ENCODE data around the gene SFRP4. TPM values are rescaled to one million over a fixed set of nuclear protein-coding genes. Genes with fewer than 3 reads are reported as not detected.

Gene SFRP4
- total RNA-seq, 1 experiment from 2014 or later: 0.24 TPM

DNA sequence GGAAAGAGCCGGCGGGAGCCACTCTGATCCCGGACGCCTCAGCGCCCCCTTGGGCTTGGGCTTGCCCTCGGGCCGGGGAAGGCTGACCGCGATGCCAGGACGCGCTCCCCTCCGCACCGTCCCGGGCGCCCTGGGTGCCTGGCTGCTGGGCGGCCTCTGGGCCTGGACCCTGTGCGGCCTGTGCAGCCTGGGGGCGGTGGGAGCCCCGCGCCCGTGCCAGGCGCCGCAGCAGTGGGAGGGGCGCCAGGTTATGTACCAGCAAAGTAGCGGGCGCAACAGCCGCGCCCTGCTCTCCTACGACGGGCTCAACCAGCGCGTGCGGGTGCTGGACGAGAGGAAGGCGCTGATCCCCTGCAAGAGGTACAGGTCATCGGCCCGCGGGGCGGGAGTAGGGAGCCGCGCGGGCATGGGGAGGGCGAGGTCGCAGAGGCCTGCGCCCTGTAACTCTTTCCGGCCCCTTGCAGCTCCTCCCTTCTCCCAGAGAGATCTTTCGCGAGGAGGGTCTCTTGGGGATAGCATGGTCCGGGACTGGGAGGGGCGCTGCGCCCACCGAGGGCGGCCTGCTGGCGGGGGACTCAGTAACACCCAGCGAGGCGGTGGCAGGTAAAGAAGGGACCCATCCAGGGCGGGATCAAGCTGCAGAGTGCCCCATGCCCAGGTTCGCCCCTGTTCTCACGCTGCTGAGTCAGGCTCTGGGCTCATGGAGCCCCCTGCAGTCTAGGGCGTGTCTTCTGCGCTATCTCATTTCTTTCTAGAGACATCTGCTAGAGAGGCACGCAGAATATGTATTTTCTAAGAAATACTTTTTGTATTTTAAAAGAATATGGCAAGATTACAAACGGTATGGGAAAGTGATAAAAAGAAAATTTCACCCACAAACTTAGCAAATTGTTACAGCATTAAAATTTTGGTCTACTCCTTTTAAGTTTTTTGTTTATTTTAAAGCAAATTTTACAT is 4.5 kb upstream of the SFRP4 start (continued):
- TF ChIP-seq TP53 (CRISPR knock-in tag; IDR thresholded peaks at IDR 0.05) (no peak), NFE2L1 (CRISPR knock-in tag; IDR thresholded peaks at IDR 0.05) (peak; percentile 82), TCF7 (CRISPR knock-in tag; IDR thresholded peaks at IDR 0.05; ENCODE audit: low read depth) (0 out of 2 replicates have a peak, but pooled peaks have one; percentile 46), SMAD3 (CRISPR knock-in tag; IDR thresholded peaks at IDR 0.05; ENCODE audit: borderline replicate concordance) (no peak), RORB (CRISPR knock-in tag; IDR thresholded peaks at IDR 0.05) (no peak), JUN (CRISPR knock-in tag; IDR thresholded peaks at IDR 0.05) (no peak), MYBL2 (CRISPR knock-in tag; IDR thresholded peaks at IDR 0.05) (peak; percentile 62; the same call in 1 of the 2 replicates), KAT7 (CRISPR knock-in tag; IDR thresholded peaks at IDR 0.05; ENCODE audit: borderline replicate concordance) (0 out of 2 replicates have a peak, but pooled peaks have one; percentile 60), ZNF263 (CRISPR knock-in tag; IDR thresholded peaks at IDR 0.05; ENCODE audit: low read depth) (no peak), CBFB (CRISPR knock-in tag; IDR thresholded peaks at IDR 0.05; ENCODE audit: low read depth) (no peak), NR3C1 (CRISPR knock-in tag; conservative IDR thresholded peaks at IDR 0.05; ENCODE audit: low read depth) (no peak), TEAD4 (CRISPR knock-in tag; IDR thresholded peaks at IDR 0.05) (no peak), ZNF396 (CRISPR knock-in tag; IDR thresholded peaks at IDR 0.05; ENCODE audit: borderline replicate concordance) (no peak)
- TF ChIP-seq, protein P1, sequence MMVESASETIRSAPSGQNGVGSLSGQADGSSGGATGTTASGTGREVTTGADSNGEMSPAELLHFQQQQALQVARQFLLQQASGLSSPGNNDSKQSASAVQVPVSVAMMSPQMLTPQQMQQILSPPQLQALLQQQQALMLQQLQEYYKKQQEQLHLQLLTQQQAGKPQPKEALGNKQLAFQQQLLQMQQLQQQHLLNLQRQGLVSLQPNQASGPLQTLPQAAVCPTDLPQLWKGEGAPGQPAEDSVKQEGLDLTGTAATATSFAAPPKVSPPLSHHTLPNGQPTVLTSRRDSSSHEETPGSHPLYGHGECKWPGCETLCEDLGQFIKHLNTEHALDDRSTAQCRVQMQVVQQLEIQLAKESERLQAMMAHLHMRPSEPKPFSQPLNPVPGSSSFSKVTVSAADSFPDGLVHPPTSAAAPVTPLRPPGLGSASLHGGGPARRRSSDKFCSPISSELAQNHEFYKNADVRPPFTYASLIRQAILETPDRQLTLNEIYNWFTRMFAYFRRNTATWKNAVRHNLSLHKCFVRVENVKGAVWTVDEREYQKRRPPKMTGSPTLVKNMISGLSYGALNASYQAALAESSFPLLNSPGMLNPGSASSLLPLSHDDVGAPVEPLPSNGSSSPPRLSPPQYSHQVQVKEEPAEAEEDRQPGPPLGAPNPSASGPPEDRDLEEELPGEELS (CRISPR knock-in tag; IDR thresholded peaks at IDR 0.05): no peak
- TF ChIP-seq, protein P2, sequence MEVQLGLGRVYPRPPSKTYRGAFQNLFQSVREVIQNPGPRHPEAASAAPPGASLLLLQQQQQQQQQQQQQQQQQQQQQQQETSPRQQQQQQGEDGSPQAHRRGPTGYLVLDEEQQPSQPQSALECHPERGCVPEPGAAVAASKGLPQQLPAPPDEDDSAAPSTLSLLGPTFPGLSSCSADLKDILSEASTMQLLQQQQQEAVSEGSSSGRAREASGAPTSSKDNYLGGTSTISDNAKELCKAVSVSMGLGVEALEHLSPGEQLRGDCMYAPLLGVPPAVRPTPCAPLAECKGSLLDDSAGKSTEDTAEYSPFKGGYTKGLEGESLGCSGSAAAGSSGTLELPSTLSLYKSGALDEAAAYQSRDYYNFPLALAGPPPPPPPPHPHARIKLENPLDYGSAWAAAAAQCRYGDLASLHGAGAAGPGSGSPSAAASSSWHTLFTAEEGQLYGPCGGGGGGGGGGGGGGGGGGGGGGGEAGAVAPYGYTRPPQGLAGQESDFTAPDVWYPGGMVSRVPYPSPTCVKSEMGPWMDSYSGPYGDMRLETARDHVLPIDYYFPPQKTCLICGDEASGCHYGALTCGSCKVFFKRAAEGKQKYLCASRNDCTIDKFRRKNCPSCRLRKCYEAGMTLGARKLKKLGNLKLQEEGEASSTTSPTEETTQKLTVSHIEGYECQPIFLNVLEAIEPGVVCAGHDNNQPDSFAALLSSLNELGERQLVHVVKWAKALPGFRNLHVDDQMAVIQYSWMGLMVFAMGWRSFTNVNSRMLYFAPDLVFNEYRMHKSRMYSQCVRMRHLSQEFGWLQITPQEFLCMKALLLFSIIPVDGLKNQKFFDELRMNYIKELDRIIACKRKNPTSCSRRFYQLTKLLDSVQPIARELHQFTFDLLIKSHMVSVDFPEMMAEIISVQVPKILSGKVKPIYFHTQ (CRISPR knock-in tag; IDR thresholded peaks at IDR 0.05): no peak
- TF ChIP-seq, protein P3, sequence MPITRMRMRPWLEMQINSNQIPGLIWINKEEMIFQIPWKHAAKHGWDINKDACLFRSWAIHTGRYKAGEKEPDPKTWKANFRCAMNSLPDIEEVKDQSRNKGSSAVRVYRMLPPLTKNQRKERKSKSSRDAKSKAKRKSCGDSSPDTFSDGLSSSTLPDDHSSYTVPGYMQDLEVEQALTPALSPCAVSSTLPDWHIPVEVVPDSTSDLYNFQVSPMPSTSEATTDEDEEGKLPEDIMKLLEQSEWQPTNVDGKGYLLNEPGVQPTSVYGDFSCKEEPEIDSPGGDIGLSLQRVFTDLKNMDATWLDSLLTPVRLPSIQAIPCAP (CRISPR knock-in tag; IDR thresholded peaks at IDR 0.05): no peak
- TF ChIP-seq, protein P4, sequence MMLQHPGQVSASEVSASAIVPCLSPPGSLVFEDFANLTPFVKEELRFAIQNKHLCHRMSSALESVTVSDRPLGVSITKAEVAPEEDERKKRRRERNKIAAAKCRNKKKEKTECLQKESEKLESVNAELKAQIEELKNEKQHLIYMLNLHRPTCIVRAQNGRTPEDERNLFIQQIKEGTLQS (CRISPR knock-in tag; conservative IDR thresholded peaks at IDR 0.05): no peak
- TF ChIP-seq, protein P5, sequence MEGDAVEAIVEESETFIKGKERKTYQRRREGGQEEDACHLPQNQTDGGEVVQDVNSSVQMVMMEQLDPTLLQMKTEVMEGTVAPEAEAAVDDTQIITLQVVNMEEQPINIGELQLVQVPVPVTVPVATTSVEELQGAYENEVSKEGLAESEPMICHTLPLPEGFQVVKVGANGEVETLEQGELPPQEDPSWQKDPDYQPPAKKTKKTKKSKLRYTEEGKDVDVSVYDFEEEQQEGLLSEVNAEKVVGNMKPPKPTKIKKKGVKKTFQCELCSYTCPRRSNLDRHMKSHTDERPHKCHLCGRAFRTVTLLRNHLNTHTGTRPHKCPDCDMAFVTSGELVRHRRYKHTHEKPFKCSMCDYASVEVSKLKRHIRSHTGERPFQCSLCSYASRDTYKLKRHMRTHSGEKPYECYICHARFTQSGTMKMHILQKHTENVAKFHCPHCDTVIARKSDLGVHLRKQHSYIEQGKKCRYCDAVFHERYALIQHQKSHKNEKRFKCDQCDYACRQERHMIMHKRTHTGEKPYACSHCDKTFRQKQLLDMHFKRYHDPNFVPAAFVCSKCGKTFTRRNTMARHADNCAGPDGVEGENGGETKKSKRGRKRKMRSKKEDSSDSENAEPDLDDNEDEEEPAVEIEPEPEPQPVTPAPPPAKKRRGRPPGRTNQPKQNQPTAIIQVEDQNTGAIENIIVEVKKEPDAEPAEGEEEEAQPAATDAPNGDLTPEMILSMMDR (IDR thresholded peaks at IDR 0.05): no peak
- TF ChIP-seq, protein P6, sequence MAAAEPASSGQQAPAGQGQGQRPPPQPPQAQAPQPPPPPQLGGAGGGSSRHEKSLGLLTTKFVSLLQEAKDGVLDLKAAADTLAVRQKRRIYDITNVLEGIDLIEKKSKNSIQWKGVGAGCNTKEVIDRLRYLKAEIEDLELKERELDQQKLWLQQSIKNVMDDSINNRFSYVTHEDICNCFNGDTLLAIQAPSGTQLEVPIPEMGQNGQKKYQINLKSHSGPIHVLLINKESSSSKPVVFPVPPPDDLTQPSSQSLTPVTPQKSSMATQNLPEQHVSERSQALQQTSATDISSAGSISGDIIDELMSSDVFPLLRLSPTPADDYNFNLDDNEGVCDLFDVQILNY (CRISPR knock-in tag; IDR thresholded peaks at IDR 0.05): no peak
- TF ChIP-seq, protein P7, sequence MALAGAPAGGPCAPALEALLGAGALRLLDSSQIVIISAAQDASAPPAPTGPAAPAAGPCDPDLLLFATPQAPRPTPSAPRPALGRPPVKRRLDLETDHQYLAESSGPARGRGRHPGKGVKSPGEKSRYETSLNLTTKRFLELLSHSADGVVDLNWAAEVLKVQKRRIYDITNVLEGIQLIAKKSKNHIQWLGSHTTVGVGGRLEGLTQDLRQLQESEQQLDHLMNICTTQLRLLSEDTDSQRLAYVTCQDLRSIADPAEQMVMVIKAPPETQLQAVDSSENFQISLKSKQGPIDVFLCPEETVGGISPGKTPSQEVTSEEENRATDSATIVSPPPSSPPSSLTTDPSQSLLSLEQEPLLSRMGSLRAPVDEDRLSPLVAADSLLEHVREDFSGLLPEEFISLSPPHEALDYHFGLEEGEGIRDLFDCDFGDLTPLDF (CRISPR knock-in tag; IDR thresholded peaks at IDR 0.05): no peak
- TF ChIP-seq, protein P8, sequence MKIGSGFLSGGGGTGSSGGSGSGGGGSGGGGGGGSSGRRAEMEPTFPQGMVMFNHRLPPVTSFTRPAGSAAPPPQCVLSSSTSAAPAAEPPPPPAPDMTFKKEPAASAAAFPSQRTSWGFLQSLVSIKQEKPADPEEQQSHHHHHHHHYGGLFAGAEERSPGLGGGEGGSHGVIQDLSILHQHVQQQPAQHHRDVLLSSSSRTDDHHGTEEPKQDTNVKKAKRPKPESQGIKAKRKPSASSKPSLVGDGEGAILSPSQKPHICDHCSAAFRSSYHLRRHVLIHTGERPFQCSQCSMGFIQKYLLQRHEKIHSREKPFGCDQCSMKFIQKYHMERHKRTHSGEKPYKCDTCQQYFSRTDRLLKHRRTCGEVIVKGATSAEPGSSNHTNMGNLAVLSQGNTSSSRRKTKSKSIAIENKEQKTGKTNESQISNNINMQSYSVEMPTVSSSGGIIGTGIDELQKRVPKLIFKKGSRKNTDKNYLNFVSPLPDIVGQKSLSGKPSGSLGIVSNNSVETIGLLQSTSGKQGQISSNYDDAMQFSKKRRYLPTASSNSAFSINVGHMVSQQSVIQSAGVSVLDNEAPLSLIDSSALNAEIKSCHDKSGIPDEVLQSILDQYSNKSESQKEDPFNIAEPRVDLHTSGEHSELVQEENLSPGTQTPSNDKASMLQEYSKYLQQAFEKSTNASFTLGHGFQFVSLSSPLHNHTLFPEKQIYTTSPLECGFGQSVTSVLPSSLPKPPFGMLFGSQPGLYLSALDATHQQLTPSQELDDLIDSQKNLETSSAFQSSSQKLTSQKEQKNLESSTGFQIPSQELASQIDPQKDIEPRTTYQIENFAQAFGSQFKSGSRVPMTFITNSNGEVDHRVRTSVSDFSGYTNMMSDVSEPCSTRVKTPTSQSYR (CRISPR knock-in tag; IDR thresholded peaks at IDR 0.05): no peak
- TF ChIP-seq, protein P9, sequence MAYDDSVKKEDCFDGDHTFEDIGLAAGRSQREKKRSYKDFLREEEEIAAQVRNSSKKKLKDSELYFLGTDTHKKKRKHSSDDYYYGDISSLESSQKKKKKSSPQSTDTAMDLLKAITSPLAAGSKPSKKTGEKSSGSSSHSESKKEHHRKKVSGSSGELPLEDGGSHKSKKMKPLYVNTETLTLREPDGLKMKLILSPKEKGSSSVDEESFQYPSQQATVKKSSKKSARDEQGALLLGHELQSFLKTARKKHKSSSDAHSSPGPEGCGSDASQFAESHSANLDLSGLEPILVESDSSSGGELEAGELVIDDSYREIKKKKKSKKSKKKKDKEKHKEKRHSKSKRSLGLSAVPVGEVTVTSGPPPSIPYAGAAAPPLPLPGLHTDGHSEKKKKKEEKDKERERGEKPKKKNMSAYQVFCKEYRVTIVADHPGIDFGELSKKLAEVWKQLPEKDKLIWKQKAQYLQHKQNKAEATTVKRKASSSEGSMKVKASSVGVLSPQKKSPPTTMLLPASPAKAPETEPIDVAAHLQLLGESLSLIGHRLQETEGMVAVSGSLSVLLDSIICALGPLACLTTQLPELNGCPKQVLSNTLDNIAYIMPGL (CRISPR knock-in tag; IDR thresholded peaks at IDR 0.05): peak; percentile 87
- TF ChIP-seq, protein P10, sequence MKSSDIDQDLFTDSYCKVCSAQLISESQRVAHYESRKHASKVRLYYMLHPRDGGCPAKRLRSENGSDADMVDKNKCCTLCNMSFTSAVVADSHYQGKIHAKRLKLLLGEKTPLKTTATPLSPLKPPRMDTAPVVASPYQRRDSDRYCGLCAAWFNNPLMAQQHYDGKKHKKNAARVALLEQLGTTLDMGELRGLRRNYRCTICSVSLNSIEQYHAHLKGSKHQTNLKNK (CRISPR knock-in tag; IDR thresholded peaks at IDR 0.05): no peak

Data from WTC11 (cell line).